Measurements from ENCODE around the gene TBX6.

The TBX6 gene, protein sequence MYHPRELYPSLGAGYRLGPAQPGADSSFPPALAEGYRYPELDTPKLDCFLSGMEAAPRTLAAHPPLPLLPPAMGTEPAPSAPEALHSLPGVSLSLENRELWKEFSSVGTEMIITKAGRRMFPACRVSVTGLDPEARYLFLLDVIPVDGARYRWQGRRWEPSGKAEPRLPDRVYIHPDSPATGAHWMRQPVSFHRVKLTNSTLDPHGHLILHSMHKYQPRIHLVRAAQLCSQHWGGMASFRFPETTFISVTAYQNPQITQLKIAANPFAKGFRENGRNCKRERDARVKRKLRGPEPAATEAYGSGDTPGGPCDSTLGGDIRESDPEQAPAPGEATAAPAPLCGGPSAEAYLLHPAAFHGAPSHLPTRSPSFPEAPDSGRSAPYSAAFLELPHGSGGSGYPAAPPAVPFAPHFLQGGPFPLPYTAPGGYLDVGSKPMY

DNA sequence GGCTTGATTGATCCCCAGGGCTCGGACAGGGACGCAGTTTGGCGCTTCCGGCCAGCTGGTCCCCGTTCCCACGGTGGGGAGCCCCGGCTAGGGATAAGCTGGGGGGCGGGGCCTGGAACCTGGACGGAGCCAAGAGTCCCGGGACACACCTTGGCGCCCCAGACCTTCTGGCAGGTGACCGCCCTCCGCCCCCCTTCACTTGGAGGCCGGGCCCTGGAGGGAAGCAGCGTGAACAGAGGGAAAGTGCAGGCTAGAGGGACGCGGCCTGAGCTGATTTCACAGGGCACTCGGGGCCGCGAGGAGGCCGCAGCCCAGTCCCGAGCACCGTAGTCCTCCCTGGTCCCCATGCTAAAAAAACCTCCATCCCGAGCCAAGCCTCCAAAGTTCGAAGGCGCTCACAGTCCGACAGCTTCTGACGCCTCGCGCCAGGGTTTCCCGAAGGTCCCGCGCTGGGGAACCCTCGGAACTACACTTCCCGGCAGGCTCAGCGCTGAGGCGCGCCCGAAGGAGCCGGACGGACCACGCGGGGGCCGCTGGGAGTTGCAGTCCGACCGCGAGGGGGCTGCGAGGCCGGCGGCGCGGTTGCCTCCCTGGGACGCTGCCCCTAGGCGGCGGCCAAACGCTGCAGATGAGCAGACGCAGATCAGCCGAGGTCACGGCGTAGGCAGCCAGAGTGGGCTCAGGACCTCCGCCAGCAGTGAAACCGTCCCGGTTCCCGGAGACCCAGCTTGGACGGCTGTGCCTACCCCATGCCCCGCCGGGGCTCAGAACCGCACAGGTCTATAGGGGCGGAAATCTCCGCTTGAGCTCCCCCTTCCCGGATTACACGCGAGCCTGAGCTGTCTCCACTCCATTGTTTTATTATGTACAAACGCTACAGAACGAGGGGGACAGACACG lies at the start of gene TBX6:
Gene TBX6 (minus strand): TSS at position 451 of the 899 bp plus-strand sequence. CDS start 731 bp downstream, outside the sequence.
- DNase-seq (ENCODE audit: low read depth), result peak; percentile 48
- TF ChIP-seq, protein P1, sequence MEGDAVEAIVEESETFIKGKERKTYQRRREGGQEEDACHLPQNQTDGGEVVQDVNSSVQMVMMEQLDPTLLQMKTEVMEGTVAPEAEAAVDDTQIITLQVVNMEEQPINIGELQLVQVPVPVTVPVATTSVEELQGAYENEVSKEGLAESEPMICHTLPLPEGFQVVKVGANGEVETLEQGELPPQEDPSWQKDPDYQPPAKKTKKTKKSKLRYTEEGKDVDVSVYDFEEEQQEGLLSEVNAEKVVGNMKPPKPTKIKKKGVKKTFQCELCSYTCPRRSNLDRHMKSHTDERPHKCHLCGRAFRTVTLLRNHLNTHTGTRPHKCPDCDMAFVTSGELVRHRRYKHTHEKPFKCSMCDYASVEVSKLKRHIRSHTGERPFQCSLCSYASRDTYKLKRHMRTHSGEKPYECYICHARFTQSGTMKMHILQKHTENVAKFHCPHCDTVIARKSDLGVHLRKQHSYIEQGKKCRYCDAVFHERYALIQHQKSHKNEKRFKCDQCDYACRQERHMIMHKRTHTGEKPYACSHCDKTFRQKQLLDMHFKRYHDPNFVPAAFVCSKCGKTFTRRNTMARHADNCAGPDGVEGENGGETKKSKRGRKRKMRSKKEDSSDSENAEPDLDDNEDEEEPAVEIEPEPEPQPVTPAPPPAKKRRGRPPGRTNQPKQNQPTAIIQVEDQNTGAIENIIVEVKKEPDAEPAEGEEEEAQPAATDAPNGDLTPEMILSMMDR (conservative IDR thresholded peaks at IDR 0.05; ENCODE audit: low read depth, low read length), result peak; percentile 67
- peak within 1 kb of the TSS; percentile 65 for H3K4me3 ChIP-seq (ENCODE audit: low read length)

DNA sequence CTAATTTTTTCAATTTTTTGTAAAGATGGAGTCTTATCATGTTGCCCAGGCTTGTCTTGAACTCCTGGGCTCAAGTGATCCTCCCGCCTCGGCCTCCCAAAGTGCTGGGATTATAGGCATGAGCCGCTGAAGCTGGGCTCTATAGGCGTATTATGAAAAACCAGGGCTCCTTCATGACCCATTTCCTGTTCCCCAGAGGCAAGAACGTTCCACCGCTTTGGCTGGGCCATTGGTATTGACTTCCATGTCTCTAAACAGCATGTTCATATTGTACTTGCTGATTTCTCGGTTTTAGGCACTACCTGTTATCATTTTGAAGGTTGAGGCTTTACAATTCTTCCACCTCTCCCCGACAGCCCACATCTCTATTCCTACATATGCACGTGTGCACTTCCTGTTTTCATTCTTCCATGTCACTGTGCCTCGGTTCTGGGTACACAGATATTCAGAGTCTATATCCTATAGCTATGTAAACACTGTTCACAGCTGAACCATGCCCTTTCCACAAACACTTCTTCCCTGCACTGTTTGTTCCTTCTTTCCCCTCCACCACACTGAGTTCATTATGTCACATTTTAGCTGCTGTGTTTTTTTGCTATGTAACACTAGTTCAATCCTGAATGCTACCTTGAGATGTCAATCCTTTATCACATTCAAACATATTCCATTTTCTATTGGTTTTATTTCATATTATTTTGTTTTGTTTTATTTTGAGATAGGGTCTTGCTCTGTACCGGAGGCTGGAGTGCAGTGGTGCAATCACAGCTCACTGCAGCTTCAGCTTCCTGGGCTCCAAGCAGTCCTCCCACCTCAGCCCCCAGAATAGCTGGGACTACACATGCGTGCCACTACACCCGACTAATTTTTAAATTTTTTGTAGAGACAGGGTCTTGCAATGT lies 48.1 kb upstream of the TBX6 start:
- DNase-seq (ENCODE audit: low read depth), result no peak
- H3K4me3 ChIP-seq (ENCODE audit: low read length), result no peak overlapping the region
- TF ChIP-seq, protein P1 (conservative IDR thresholded peaks at IDR 0.05; ENCODE audit: low read depth, low read length), result no peak

DNA sequence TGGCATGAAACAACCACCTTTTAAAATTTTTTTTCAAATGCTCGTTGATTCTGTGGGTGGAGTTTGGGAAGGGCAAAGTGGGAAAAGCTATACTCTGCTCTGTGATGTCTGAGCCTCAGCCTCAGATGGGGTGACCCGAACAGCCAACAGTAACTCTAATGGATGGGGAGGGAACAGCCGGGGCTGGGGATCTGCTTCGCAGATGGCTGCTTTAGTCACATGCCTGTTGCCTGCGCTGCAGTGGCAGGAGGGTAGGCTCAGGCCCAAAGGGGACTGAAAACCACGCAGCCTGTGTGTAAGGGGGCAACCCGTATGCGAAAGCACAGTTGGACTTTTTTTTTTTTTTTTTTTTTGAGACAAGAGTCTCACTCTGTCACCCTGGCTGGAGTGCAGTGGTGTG lies 46.2 kb upstream of the TBX6 start:
- TF ChIP-seq, protein P1 (conservative IDR thresholded peaks at IDR 0.05; ENCODE audit: low read depth, low read length), result no peak
- no peak for DNase-seq (ENCODE audit: low read depth)
- H3K4me3 ChIP-seq (ENCODE audit: low read length), result no peak overlapping the region

DNA sequence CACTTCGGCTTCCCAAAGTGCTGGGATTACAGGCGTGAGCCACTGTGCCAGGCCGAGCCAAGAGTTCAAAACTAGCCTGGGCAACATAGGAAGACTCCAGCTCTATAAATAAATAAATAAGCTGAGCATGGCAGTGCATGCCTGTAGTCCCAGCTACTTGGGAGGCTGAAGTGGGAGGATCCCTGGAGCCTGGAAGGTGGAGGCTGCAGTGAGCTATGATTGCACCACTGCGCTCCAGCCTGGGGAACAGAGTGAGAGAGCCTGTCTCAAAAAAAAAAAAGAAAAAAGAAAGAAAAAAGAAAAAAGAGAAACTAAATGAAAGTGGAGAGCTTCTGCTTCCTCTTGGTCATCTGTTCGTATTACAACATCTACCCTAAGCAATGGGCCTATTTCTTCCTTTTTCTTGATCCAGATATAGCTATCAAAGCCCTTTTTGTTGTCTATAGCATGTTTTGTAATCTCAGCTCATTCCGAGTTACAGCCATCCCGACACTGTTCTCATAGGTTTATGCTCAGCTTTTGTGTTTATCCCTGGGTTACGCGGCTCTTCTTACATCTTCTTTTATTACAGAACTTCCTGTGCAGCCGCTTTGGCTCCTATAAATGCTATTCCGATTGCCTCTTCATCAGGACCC lies 45.4 kb upstream of the TBX6 start:
- no peak for DNase-seq (ENCODE audit: low read depth)
- TF ChIP-seq, protein P1 (conservative IDR thresholded peaks at IDR 0.05; ENCODE audit: low read depth, low read length), result no peak
- H3K4me3 ChIP-seq (ENCODE audit: low read length), result no peak overlapping the region

DNA sequence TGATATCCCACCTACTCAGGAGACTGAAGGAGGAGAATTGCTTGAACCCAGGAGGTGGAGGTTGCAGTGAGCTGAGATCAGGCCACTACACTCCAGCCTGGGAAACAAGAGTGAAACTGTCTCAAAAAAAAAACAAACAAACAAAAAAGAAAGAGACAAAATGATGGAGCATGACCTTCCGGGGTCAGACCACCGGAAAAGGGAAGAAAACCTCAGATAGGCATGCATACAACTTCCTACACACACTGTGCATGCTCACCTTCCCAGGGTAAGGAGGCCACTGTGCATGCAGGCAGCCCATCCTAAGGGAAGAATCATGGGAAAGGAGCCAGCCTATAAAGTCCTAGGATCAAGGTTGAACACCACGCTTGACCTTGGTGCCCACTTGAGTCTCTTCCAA lies 40.9 kb upstream of the TBX6 start:
- H3K4me3 ChIP-seq (ENCODE audit: low read length), result no peak overlapping the region
- TF ChIP-seq, protein P1 (conservative IDR thresholded peaks at IDR 0.05; ENCODE audit: low read depth, low read length), result no peak
- no peak for DNase-seq (ENCODE audit: low read depth)

DNA sequence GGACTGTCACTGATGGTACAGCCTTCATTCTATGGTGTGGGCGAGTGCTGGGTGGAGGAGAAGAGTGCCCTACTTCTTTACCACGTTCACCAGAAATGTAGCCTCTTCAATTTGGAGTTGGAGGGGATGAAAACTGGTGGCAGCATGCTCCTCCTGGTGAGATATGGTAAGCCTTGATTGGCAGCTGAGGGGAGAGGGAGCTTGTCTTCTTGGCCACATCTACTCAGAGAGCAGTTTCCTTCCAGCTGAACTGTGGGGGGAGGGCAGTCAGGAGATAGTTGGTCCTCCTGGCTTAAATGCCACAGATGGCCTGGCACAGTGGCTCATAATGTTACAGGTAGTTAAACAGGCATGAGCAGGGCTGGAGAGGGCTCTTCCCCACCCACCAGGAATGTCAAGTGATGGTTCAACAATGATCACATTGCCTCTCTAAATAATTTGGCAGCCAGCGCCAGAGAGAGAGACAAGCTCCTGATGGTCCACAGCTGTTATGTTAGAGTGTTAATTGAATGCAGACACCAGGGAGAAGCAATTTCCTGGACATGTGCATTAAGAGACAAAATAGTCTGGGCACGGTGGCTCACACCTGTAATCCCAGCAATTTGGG lies 40.2 kb upstream of the TBX6 start:
- DNase-seq (ENCODE audit: low read depth), result no peak
- TF ChIP-seq, protein P1 (conservative IDR thresholded peaks at IDR 0.05; ENCODE audit: low read depth, low read length), result no peak
- no peak overlapping the region for H3K4me3 ChIP-seq (ENCODE audit: low read length)
